HFF-Myc (cell line): ENCODE measurements around the gene MEX3B.
A peak's percentile ranks its signal among the peaks of the same experiment; 100 is the strongest.

Experiments used
- DNase-seq: peaks from one replicate; pipeline ENCODE4 v3.0.0-alpha.2; 2011; ENCODE audit warnings: low read depth; ENCODE audit errors: extremely low read depth
- H3K4me3 ChIP-seq: replicated peaks from 2 replicates; pipeline ENCODE4 v1.5.1; 2011; ENCODE audit warnings: low read depth, mild to moderate bottlenecking, control low read depth, low read length
- TF ChIP-seq, protein P1 (sequence below): IDR thresholded peaks from 2 replicates; pipeline ENCODE4 v1.5.1; 2012; ENCODE audit warnings: mild to moderate bottlenecking, low read depth, low read length, control low read depth; ENCODE audit errors: missing control alignments

Gene MEX3B

DNA sequence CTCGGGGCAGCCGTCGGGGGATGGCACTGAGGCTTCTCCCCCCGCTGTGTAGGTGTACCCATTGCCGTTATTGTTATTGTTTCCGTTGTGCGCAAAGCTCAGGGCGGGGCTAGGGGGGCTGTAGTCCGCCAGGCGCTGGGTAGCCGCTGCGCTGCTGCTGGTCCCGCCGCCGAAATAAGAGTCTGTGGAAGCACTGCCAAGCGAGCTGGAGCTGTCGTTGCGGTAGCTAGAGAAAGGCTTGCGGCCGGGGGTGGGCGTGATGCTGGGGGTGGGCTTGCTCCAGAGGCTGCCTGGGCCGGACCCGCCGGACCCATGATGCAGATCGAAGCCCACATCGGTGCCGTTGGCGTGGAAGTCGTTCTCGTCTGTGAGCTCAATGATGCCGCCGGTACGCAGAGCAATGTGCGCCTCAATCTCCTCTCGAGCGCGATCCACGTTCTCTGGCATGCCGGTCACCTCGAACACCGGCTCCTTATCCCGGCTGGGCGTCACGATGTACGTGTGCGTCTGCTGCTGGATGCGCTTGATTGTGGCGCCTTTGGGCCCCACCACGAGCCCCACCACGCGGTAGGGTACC, 1.9 kb downstream of the MEX3B start:
- peak overlapping the region; percentile 82 for H3K4me3 ChIP-seq
- TF ChIP-seq, protein P1, sequence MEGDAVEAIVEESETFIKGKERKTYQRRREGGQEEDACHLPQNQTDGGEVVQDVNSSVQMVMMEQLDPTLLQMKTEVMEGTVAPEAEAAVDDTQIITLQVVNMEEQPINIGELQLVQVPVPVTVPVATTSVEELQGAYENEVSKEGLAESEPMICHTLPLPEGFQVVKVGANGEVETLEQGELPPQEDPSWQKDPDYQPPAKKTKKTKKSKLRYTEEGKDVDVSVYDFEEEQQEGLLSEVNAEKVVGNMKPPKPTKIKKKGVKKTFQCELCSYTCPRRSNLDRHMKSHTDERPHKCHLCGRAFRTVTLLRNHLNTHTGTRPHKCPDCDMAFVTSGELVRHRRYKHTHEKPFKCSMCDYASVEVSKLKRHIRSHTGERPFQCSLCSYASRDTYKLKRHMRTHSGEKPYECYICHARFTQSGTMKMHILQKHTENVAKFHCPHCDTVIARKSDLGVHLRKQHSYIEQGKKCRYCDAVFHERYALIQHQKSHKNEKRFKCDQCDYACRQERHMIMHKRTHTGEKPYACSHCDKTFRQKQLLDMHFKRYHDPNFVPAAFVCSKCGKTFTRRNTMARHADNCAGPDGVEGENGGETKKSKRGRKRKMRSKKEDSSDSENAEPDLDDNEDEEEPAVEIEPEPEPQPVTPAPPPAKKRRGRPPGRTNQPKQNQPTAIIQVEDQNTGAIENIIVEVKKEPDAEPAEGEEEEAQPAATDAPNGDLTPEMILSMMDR, result no peak
- no peak for DNase-seq

GRCh38 chr15:82043130-82043673, 2.6 kb downstream of the MEX3B start:
- TF ChIP-seq, protein P1, result no peak
- no peak for DNase-seq
- peak overlapping the region; percentile 82 for H3K4me3 ChIP-seq

DNA sequence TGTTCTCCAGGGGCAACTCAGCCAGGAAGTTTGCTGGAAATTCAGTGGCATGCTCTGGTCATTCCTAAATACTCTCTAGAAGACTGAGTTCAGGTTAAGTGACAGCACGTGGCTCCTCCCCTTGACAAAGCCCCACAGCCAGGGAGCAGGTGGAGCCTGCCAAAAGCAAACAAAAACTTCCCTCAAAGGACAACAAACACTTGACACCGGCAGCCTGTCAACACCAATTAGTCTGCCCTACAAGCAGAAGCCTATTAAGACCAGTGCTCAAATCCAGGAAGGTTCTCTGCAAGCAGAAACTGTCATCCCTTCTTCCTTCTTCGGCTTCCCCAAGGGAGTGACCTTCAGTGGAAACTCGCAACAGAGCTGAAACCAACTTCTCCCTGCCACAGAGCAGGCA, 5.0 kb downstream of the MEX3B start:
- H3K4me3 ChIP-seq, result no peak overlapping the region
- DNase-seq, result no peak
- TF ChIP-seq, protein P1, result no peak

GRCh38 chr15:82040390-82040789, 5.4 kb downstream of the MEX3B start:
- H3K4me3 ChIP-seq, result no peak overlapping the region
- TF ChIP-seq, protein P1, result no peak
- no peak for DNase-seq

DNA sequence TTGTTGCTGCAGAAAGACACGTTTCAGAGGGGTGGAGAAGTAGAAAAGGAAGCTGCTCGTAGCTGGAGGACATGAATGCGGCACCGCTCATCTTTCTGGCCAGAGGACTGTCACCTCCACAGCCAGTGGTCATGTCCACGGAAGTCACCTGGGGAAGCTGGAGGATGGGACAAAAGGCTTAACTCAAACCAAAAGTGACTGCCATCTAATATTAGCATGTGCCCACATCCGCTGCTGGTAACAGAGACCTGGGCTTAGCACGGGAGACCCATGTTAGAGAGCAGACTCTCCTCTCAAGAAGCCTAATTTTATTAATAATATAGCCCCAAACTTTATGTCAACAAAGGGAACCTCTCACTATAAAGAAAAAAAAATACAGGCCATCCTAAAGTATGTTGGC, 5.9 kb downstream of the MEX3B start:
- TF ChIP-seq, protein P1, result no peak
- no peak for DNase-seq
- H3K4me3 ChIP-seq, result no peak overlapping the region

GRCh38 chr15:82036461-82036860, 9.4 kb downstream of the MEX3B start:
- TF ChIP-seq, protein P1, result no peak
- no peak for DNase-seq
- H3K4me3 ChIP-seq, result no peak overlapping the region

GRCh38 chr15:82031871-82032270, 13.9 kb downstream of the MEX3B start:
- H3K4me3 ChIP-seq, result no peak overlapping the region
- DNase-seq, result no peak
- TF ChIP-seq, protein P1, result no peak
